GM21723 (cell line): Measurements from ENCODE around the gene SOWAHC.
"Not testable (repeated sequence)": the region's sequence is repeated elsewhere in the genome, so short reads cannot be mapped to it uniquely, and the experiment has no call there.

Source experiments
- ATAC-seq: cut with Tn5 transposase; IDR thresholded peaks from one replicate; pipeline ENCODE4 v1.9.1; 2021; ENCODE audit warnings: mild to moderate bottlenecking, moderate library complexity; ENCODE audit not compliant: unreplicated experiment

The SOWAHC gene

GRCh38 chr2:109614715-109615636, 812 bp downstream of the SOWAHC start:
- ATAC-seq = no peak

GRCh38 chr2:109615637-109616144, 1.5 kb downstream of the SOWAHC start:
- no peak for ATAC-seq

GRCh38 chr2:109616184-109616583, 2.0 kb downstream of the SOWAHC start:
- ATAC-seq = no peak

GRCh38 chr2:109619032-109619615, 5.0 kb downstream of the SOWAHC start:
- ATAC-seq = no peak

GRCh38 chr2:109623297-109623696, 9.1 kb downstream of the SOWAHC start:
- no peak for ATAC-seq

- ATAC-seq = no peak
Measured at GRCh38 chr2:109623923-109624322, 9.8 kb downstream of the SOWAHC start.

GRCh38 chr2:109624339-109624738, 10.2 kb downstream of the SOWAHC start:
- ATAC-seq = no peak

- ATAC-seq = not testable (repeated sequence)
Measured at GRCh38 chr2:109628321-109628720, 14.2 kb downstream of the SOWAHC start.

GRCh38 chr2:109629867-109630266, 15.7 kb downstream of the SOWAHC start:
- ATAC-seq = no peak

- no peak for ATAC-seq
Measured at GRCh38 chr2:109630441-109631430, 16.6 kb downstream of the SOWAHC start.

- ATAC-seq = no peak
Measured at GRCh38 chr2:109631741-109632140, 17.6 kb downstream of the SOWAHC start.

GRCh38 chr2:109632158-109632789, 18.1 kb downstream of the SOWAHC start:
- no peak for ATAC-seq

GRCh38 chr2:109633284-109633961, 19.3 kb downstream of the SOWAHC start:
- ATAC-seq = no peak

GRCh38 chr2:109635426-109636304, 21.5 kb downstream of the SOWAHC start:
- no peak for ATAC-seq

- no peak for ATAC-seq
Measured at GRCh38 chr2:109636317-109636716, 22.2 kb downstream of the SOWAHC start.

GRCh38 chr2:109637749-109638570, 23.8 kb downstream of the SOWAHC start:
- ATAC-seq = peak; percentile 91

GRCh38 chr2:109638795-109639194, 24.6 kb downstream of the SOWAHC start:
- ATAC-seq = no peak

- ATAC-seq = not testable (repeated sequence)
Measured at GRCh38 chr2:109640000-109640399, 25.8 kb downstream of the SOWAHC start.
